Skeletal muscle tissue (tissue), 4 donors: ENCODE measurements around the gene SREK1. TPM values are rescaled to one million over a fixed set of nuclear protein-coding genes. Genes with fewer than 3 reads are reported as not detected.

Experiments
- H3K27ac ChIP-seq: one replicate; pipeline ENCODE4 v1.7.0; 2013; ENCODE audit warnings: mild to moderate bottlenecking, low read depth, low read length, inconsistent platforms
- H3K27me3 ChIP-seq, 3 donors: one replicate each; pipeline ENCODE4 v1.7.0; 2013; ENCODE audit warnings: low read length in 3 of 3; ENCODE audit not compliant: control insufficient read depth in 3 of 3, insufficient read depth in 3 of 3
- H3K36me3 ChIP-seq, 3 donors: one replicate each; pipeline ENCODE4 v1.7.0; 2013; ENCODE audit warnings: low read length in 3 of 3; ENCODE audit not compliant: control insufficient read depth in 3 of 3, insufficient read depth in 3 of 3
- H3K4me1 ChIP-seq, 3 donors: one replicate each; pipeline ENCODE4 v1.7.0; 2013; ENCODE audit warnings: low read length in 3 of 3, mild to moderate bottlenecking in 3 of 3; ENCODE audit not compliant: control insufficient read depth in 3 of 3, insufficient read depth in 3 of 3
- H3K4me3 ChIP-seq, 3 donors: one replicate each; pipeline ENCODE4 v1.7.0; 2013; ENCODE audit warnings: low read length in 3 of 3
- H3K9ac ChIP-seq, 3 donors: one replicate each; pipeline ENCODE4 v1.7.0; 2013; ENCODE audit warnings: low read length in 3 of 3, mild to moderate bottlenecking in 3 of 3, moderate library complexity in 2 of 3, low read depth in 1 of 3
- H3K9me3 ChIP-seq, 3 donors: one replicate each; pipeline ENCODE4 v1.7.0; 2013; ENCODE audit warnings: low read length in 3 of 3; ENCODE audit not compliant: control insufficient read depth in 3 of 3
- total RNA-seq: library from RNA; depleted of rRNA; stranded (reverse); fragments of >200 nt; gene quantifications from one replicate; pipeline ENCODE4 v1.2.3, GENCODE V29; 2014
- donor health status: Osteomylitis.

The SREK1 gene
- total RNA-seq, 1 donor from 2014 or later, result 73.1 TPM

DNA sequence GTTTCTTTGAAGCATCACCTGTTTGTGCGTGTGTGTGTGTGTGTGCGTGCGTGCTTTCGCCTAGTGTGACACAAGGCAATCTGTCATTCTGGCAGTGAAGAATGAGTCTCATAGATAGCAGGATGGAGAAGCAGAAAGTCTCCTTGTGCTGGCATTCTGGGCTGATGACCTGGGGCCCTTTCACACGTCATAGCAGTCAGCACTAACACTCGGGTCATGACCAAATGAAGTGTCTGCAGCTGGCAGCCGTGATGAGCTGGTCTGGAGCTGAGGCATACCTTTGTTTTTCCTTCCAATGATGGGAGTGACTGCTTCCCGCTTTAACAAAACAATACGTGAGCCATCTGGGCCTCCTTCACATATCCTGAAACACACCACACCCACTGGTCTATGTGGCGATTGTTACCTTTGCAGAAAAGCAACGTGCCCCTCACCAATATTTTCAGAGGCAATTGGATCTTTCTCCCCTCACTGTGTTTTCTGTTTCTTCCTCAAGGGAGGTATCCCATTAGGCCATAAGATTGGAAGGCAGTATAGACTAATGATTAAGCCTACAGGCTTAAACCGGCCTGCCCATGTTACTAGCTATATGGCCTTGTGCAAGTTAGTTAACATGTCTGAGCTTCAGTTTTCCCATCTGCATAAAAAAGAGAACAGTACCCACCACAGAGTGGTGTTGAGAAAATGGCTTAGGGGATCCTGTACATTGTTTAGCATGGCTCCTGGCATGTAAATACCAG is 88.8 kb downstream of the SREK1 start:
- Histone ChIP-seq H3K27me3 (no peaks in the 10 kb centered on the region), H3K4me1 (no peaks in the 10 kb centered on the region), H3K27ac (no peak overlapping the region), H3K36me3 (no peaks in the 10 kb centered on the region), H3K4me3 (no peak overlapping the region), H3K9ac (no peak overlapping the region), H3K9me3 (no peaks in the 10 kb centered on the region)

Other genes starting within 250 kb of the SREK1 start
- 91.9 TPM for gene ERBIN, start 217.7 kb upstream of the SREK1 start, total RNA-seq